ENCODE data around the gene ATF2. TPM values are rescaled to one million over a fixed set of nuclear protein-coding genes. Genes with fewer than 3 reads are reported as not detected.
A peak's percentile ranks its signal among the peaks of the same experiment; 100 is the strongest.

ATF2 gene
- total and polyA plus RNA-seq, 9 of the 15 experiments (the other 6 are each of a cell fraction or from before 2014, with no cell fraction given): 24.2 to 111 (median 45.9) TPM

DNA sequence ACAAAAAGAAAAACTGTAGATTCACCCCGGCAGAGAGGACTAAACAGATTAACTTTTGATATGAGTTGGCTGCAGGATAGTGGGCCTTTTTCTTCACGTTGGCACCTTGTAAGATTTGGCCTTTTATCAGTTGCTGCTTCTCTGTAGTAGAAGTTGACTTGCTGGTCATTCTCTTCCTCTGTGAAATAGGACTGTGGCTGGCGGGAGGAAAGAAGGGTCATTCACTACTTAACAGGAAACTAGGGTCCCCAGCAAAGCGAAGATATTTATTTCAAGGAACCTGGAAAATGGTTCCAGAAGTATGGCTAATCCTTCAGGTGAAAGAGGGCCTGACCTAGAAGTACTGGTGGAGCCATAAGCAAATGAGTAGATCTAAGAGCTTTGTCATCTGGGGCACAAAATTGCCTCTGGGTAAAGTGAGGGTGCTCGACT is 13.9 kb upstream of the ATF2 start (continued):
- peak; percentile 88 for TF ChIP-seq ZNF644 (tag; IDR thresholded peaks at IDR 0.05; ENCODE audit: low read depth)
- 0 out of 4 replicates have a peak, but pooled peaks of 1 of the 2 experiments have one; percentile 6 for TF ChIP-seq HDAC1 (IDR thresholded peaks at IDR 0.05)
- TF ChIP-seq, protein P1, sequence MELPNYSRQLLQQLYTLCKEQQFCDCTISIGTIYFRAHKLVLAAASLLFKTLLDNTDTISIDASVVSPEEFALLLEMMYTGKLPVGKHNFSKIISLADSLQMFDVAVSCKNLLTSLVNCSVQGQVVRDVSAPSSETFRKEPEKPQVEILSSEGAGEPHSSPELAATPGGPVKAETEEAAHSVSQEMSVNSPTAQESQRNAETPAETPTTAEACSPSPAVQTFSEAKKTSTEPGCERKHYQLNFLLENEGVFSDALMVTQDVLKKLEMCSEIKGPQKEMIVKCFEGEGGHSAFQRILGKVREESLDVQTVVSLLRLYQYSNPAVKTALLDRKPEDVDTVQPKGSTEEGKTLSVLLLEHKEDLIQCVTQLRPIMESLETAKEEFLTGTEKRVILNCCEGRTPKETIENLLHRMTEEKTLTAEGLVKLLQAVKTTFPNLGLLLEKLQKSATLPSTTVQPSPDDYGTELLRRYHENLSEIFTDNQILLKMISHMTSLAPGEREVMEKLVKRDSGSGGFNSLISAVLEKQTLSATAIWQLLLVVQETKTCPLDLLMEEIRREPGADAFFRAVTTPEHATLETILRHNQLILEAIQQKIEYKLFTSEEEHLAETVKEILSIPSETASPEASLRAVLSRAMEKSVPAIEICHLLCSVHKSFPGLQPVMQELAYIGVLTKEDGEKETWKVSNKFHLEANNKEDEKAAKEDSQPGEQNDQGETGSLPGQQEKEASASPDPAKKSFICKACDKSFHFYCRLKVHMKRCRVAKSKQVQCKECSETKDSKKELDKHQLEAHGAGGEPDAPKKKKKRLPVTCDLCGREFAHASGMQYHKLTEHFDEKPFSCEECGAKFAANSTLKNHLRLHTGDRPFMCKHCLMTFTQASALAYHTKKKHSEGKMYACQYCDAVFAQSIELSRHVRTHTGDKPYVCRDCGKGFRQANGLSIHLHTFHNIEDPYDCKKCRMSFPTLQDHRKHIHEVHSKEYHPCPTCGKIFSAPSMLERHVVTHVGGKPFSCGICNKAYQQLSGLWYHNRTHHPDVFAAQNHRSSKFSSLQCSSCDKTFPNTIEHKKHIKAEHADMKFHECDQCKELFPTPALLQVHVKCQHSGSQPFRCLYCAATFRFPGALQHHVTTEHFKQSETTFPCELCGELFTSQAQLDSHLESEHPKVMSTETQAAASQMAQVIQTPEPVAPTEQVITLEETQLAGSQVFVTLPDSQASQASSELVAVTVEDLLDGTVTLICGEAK (IDR thresholded peaks at IDR 0.05): no peak
- TF ChIP-seq, protein P1 (CRISPR knock-in tag; IDR thresholded peaks at IDR 0.05): no peak
- TF ChIP-seq, protein P2, sequence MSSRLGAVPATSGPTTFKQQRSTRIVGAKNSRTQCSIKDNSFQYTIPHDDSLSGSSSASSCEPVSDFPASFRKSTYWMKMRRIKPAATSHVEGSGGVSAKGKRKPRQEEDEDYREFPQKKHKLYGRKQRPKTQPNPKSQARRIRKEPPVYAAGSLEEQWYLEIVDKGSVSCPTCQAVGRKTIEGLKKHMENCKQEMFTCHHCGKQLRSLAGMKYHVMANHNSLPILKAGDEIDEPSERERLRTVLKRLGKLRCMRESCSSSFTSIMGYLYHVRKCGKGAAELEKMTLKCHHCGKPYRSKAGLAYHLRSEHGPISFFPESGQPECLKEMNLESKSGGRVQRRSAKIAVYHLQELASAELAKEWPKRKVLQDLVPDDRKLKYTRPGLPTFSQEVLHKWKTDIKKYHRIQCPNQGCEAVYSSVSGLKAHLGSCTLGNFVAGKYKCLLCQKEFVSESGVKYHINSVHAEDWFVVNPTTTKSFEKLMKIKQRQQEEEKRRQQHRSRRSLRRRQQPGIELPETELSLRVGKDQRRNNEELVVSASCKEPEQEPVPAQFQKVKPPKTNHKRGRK (tag; IDR thresholded peaks at IDR 0.05): peak; percentile 47
- TF ChIP-seq, protein P3, sequence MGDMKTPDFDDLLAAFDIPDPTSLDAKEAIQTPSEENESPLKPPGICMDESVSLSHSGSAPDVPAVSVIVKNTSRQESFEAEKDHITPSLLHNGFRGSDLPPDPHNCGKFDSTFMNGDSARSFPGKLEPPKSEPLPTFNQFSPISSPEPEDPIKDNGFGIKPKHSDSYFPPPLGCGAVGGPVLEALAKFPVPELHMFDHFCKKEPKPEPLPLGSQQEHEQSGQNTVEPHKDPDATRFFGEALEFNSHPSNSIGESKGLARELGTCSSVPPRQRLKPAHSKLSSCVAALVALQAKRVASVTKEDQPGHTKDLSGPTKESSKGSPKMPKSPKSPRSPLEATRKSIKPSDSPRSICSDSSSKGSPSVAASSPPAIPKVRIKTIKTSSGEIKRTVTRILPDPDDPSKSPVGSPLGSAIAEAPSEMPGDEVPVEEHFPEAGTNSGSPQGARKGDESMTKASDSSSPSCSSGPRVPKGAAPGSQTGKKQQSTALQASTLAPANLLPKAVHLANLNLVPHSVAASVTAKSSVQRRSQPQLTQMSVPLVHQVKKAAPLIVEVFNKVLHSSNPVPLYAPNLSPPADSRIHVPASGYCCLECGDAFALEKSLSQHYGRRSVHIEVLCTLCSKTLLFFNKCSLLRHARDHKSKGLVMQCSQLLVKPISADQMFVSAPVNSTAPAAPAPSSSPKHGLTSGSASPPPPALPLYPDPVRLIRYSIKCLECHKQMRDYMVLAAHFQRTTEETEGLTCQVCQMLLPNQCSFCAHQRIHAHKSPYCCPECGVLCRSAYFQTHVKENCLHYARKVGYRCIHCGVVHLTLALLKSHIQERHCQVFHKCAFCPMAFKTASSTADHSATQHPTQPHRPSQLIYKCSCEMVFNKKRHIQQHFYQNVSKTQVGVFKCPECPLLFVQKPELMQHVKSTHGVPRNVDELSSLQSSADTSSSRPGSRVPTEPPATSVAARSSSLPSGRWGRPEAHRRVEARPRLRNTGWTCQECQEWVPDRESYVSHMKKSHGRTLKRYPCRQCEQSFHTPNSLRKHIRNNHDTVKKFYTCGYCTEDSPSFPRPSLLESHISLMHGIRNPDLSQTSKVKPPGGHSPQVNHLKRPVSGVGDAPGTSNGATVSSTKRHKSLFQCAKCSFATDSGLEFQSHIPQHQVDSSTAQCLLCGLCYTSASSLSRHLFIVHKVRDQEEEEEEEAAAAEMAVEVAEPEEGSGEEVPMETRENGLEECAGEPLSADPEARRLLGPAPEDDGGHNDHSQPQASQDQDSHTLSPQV (IDR thresholded peaks at IDR 0.05): peak; percentile 90
- TF ChIP-seq BRD9 (IDR thresholded peaks at IDR 0.05; ENCODE audit: low read depth, partially characterized antibody): peak; percentile 9
- TF ChIP-seq, protein P4, sequence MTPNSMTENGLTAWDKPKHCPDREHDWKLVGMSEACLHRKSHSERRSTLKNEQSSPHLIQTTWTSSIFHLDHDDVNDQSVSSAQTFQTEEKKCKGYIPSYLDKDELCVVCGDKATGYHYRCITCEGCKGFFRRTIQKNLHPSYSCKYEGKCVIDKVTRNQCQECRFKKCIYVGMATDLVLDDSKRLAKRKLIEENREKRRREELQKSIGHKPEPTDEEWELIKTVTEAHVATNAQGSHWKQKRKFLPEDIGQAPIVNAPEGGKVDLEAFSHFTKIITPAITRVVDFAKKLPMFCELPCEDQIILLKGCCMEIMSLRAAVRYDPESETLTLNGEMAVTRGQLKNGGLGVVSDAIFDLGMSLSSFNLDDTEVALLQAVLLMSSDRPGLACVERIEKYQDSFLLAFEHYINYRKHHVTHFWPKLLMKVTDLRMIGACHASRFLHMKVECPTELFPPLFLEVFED (CRISPR knock-in tag; conservative IDR thresholded peaks at IDR 0.05): peak; percentile 48; the same call in 1 of the 2 replicates
- TF ChIP-seq NFRKB (IDR thresholded peaks at IDR 0.05; ENCODE audit: low read depth): peak; percentile 72; the same call in 1 of the 2 replicates
- TF ChIP-seq CEBPB (tag; IDR thresholded peaks at IDR 0.05): peak; percentile 95; the same call in 1 of the 2 replicates
- TF ChIP-seq TEAD4 (IDR thresholded peaks at IDR 0.05; ENCODE audit: low read length): no peak
- no peak for TF ChIP-seq TEAD4 (CRISPR knock-in tag; IDR thresholded peaks at IDR 0.05; ENCODE audit: borderline replicate concordance)
